Measurements from ENCODE around the gene THTPA.

THTPA gene

GRCh38 chr14:23524954-23525353 lies 31.1 kb upstream of the THTPA start:
- H3K4me3 ChIP-seq (ENCODE audit: control insufficient read depth, low read depth, low read length): no peak overlapping the region

DNA sequence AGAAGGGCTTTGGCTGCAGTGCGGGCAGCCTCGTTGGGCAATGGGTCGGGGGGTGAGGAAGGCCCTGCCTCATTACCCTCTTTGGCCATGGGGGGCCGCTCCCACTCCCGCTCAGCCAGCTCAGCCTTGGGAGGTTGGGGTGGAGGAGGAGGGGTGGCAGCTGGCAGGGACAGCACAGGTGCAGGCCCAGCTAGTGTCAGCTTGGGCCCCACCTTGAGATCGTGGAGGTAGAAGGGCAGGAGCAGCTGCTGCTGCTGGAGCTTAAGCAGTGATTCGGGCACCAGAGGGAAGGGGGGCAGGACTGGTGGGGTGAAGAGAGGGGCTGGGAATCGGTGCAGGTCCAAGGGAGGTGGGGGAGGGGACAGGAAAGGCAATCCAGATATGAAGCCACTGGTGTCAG lies 30.5 kb upstream of the THTPA start:
- no peak for TF ChIP-seq CTCF (conservative IDR thresholded peaks at IDR 0.05; ENCODE audit: control insufficient read depth, insufficient read depth, low read depth, low read length)
- no peak for DNase-seq (ENCODE audit: low read depth)
- no peak overlapping the region for H3K4me3 ChIP-seq (ENCODE audit: control insufficient read depth, low read depth, low read length)

More at GRCh38 chr14:23524954-23525353, 31.1 kb upstream of the THTPA start:
- no peak for DNase-seq (ENCODE audit: low read depth)
- TF ChIP-seq CTCF (conservative IDR thresholded peaks at IDR 0.05; ENCODE audit: control insufficient read depth, insufficient read depth, low read depth, low read length): no peak

DNA sequence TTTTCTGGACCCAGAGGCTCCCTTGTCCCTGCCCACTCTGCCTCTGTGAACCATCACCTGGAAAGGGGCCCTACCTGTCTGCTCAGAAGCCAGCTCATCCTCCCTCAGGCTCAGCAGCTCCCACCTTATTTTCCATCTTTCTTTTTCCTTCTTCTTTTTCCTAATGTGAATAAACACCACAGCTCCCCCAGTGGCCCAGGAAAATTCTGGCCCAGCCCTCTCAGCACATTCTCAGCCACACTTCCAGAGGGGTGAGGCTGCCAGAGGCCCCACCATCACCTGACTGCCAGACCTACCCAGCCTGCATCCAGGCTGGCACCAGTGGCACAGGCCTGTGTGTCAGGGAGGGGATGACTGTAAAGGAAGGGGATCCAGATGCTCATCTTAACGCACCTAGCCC lies 27.5 kb upstream of the THTPA start:
- no peak overlapping the region for H3K4me3 ChIP-seq (ENCODE audit: control insufficient read depth, low read depth, low read length)
- DNase-seq (ENCODE audit: low read depth): no peak
- no peak for TF ChIP-seq CTCF (conservative IDR thresholded peaks at IDR 0.05; ENCODE audit: control insufficient read depth, insufficient read depth, low read depth, low read length)

DNA sequence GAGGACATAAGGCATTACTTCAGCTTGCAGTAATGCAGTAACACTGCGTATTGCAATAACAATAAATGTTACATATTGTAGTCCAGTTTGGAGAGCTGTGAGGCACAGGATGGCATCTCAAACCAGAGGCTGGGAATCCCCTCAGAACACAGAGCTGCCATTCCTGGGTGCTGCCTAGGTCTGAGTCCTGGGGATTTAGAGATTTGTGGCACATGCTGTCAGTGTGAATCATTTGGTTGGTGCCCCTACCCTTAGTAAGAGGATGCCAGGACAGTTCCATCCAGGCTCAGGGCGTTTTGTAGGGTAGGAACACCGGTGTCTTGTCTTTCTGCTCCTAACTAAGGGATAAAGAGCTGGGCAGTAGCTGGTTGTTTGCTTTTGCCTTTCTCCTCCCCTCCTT lies 27.1 kb upstream of the THTPA start:
- no peak overlapping the region for H3K4me3 ChIP-seq (ENCODE audit: control insufficient read depth, low read depth, low read length)
- no peak for TF ChIP-seq CTCF (conservative IDR thresholded peaks at IDR 0.05; ENCODE audit: control insufficient read depth, insufficient read depth, low read depth, low read length)
- DNase-seq (ENCODE audit: low read depth): no peak

- DNase-seq (ENCODE audit: low read depth): no peak
- no peak for TF ChIP-seq CTCF (conservative IDR thresholded peaks at IDR 0.05; ENCODE audit: control insufficient read depth, insufficient read depth, low read depth, low read length)
These were observed 25.6 kb upstream of the THTPA start for GRCh38 chr14:23530375-23531055.

DNA sequence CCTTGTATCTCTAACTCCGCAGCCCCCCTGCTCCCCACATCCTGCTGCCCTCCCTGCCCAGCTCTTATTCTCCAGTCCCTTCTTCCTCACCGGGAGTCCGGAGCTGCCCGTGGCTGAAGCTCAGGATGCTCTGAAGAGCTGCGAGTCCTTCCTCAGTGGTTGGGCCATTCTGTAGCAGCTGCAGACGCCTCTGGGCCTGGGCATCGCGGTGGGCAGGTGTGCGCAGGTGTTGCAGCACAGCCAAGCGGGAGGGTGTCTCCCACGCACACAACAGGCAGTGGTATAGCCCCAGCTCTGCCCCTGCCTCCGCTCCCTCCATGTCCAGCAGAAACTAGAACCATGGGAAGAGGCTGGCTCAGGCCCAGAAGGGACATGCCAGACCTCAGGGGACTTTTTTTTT lies 24.7 kb upstream of the THTPA start:
- DNase-seq (ENCODE audit: low read depth): no peak
- no peak overlapping the region for H3K4me3 ChIP-seq (ENCODE audit: control insufficient read depth, low read depth, low read length)
- TF ChIP-seq CTCF (conservative IDR thresholded peaks at IDR 0.05; ENCODE audit: control insufficient read depth, insufficient read depth, low read depth, low read length): no peak

More at GRCh38 chr14:23530375-23531055, 25.6 kb upstream of the THTPA start:
- H3K4me3 ChIP-seq (ENCODE audit: control insufficient read depth, low read depth, low read length): no peak overlapping the region

- TF ChIP-seq CTCF (conservative IDR thresholded peaks at IDR 0.05; ENCODE audit: control insufficient read depth, insufficient read depth, low read depth, low read length): no peak
- no peak overlapping the region for H3K4me3 ChIP-seq (ENCODE audit: control insufficient read depth, low read depth, low read length)
- DNase-seq (ENCODE audit: low read depth): no peak
These were observed 23.4 kb upstream of the THTPA start for GRCh38 chr14:23532658-23533057.
